Measurements from ENCODE around the gene DDX39B. TPM values are rescaled to one million over a fixed set of nuclear protein-coding genes. Genes with fewer than 3 reads are reported as not detected.
A peak's percentile ranks its signal among the peaks of the same experiment; 100 is the strongest.
"Not testable (repeated sequence)": the region's sequence is repeated elsewhere in the genome, so short reads cannot be mapped to it uniquely, and the experiment has no call there.

The DDX39B gene
- polyA plus RNA-seq, 2 donors: 181 to 321 TPM

GRCh38 chr6:31490115-31490873 is 51.5 kb downstream of the DDX39B start:
- H3K36me3 ChIP-seq (ENCODE audit: control insufficient read depth in 2 of 2, insufficient read depth in 2 of 2, low read length in 1 of 2): no peaks in the 10 kb centered on the region
- H3K27me3 ChIP-seq (ENCODE audit: control insufficient read depth in 1 of 2, insufficient read depth in 2 of 2, low read length in 2 of 2): no peaks in the 10 kb centered on the region
- no peaks in the 10 kb centered on the region for H3K9me3 ChIP-seq (ENCODE audit: control insufficient read depth in 2 of 2, insufficient read depth in 1 of 2, low read depth in 1 of 2, low read length in 1 of 2)
- H3K27ac ChIP-seq (ENCODE audit: low read depth in 2 of 2, low read length in 1 of 2): no peak overlapping the region
- no peak overlapping the region for H3K4me3 ChIP-seq (ENCODE audit: low read depth in 1 of 2, low read length in 2 of 2)
- peaks cover 0 to 2% of the 10 kb centered on the region in 2 donors for H3K4me1 ChIP-seq (ENCODE audit: control insufficient read depth in 2 of 2, insufficient read depth in 2 of 2, low read length in 1 of 2)
- 54 to 73% methylated on average over 16 of the region's 16 CpGs for WGBS, 2 donors

GRCh38 chr6:31489086-31489485 is 52.7 kb downstream of the DDX39B start:
- no peaks in the 10 kb centered on the region for H3K4me1 ChIP-seq (ENCODE audit: control insufficient read depth in 2 of 2, insufficient read depth in 2 of 2, low read length in 1 of 2)
- H3K27me3 ChIP-seq (ENCODE audit: control insufficient read depth in 1 of 2, insufficient read depth in 2 of 2, low read length in 2 of 2): no peaks in the 10 kb centered on the region
- H3K4me3 ChIP-seq (ENCODE audit: low read depth in 1 of 2, low read length in 2 of 2): no peak overlapping the region
- no peaks in the 10 kb centered on the region for H3K36me3 ChIP-seq (ENCODE audit: control insufficient read depth in 2 of 2, insufficient read depth in 2 of 2, low read length in 1 of 2)
- WGBS, 2 donors: 68 to 89% methylated on average over 4 of the region's 4 CpGs
- no peaks in the 10 kb centered on the region for H3K9me3 ChIP-seq (ENCODE audit: control insufficient read depth in 2 of 2, insufficient read depth in 1 of 2, low read depth in 1 of 2, low read length in 1 of 2)
- no peak overlapping the region for H3K27ac ChIP-seq (ENCODE audit: low read depth in 2 of 2, low read length in 1 of 2)

GRCh38 chr6:31487674-31488073 is 54.1 kb downstream of the DDX39B start:
- not testable (repeated sequence) for H3K9me3 ChIP-seq (ENCODE audit: control insufficient read depth in 2 of 2, insufficient read depth in 1 of 2, low read depth in 1 of 2, low read length in 1 of 2); H3K27me3 ChIP-seq (ENCODE audit: control insufficient read depth in 1 of 2, insufficient read depth in 2 of 2, low read length in 2 of 2); H3K4me3 ChIP-seq (ENCODE audit: low read depth in 1 of 2, low read length in 2 of 2); H3K4me1 ChIP-seq (ENCODE audit: control insufficient read depth in 2 of 2, insufficient read depth in 2 of 2, low read length in 1 of 2); H3K36me3 ChIP-seq (ENCODE audit: control insufficient read depth in 2 of 2, insufficient read depth in 2 of 2, low read length in 1 of 2)
- peak overlapping the region in 1 of 2 donors; percentile 13 for H3K27ac ChIP-seq (ENCODE audit: low read depth in 2 of 2, low read length in 1 of 2)
- 60 to 72% methylated on average over 6 of the region's 6 CpGs for WGBS, 2 donors

GRCh38 chr6:31486065-31486837 is 55.6 kb downstream of the DDX39B start:
- WGBS, 2 donors: no CpG with 5 or more reads among the region's 9 CpGs

GRCh38 chr6:31485055-31485454 is 56.7 kb downstream of the DDX39B start:
- Histone ChIP-seq H3K9me3 (ENCODE audit: control insufficient read depth in 2 of 2, insufficient read depth in 1 of 2, low read depth in 1 of 2, low read length in 1 of 2) (no peaks in the 10 kb centered on the region), H3K4me1 (ENCODE audit: control insufficient read depth in 2 of 2, insufficient read depth in 2 of 2, low read length in 1 of 2) (no peaks in the 10 kb centered on the region), H3K36me3 (ENCODE audit: control insufficient read depth in 2 of 2, insufficient read depth in 2 of 2, low read length in 1 of 2) (no peaks in the 10 kb centered on the region), H3K27ac (ENCODE audit: low read depth in 2 of 2, low read length in 1 of 2) (no peak overlapping the region), H3K27me3 (ENCODE audit: control insufficient read depth in 1 of 2, insufficient read depth in 2 of 2, low read length in 2 of 2) (no peaks in the 10 kb centered on the region), H3K4me3 (ENCODE audit: low read depth in 1 of 2, low read length in 2 of 2) (no peak overlapping the region)
- 82% methylated on average over 1 of the region's 1 CpG for WGBS, 2 donors

More at GRCh38 chr6:31486065-31486837, 55.6 kb downstream of the DDX39B start:
- H3K36me3 ChIP-seq (ENCODE audit: control insufficient read depth in 2 of 2, insufficient read depth in 2 of 2, low read length in 1 of 2); H3K27me3 ChIP-seq (ENCODE audit: control insufficient read depth in 1 of 2, insufficient read depth in 2 of 2, low read length in 2 of 2); H3K4me3 ChIP-seq (ENCODE audit: low read depth in 1 of 2, low read length in 2 of 2); H3K27ac ChIP-seq (ENCODE audit: low read depth in 2 of 2, low read length in 1 of 2); H3K9me3 ChIP-seq (ENCODE audit: control insufficient read depth in 2 of 2, insufficient read depth in 1 of 2, low read depth in 1 of 2, low read length in 1 of 2); H3K4me1 ChIP-seq (ENCODE audit: control insufficient read depth in 2 of 2, insufficient read depth in 2 of 2, low read length in 1 of 2): not testable (repeated sequence)

GRCh38 chr6:31483392-31483791 is 58.4 kb downstream of the DDX39B start:
- H3K27ac ChIP-seq (ENCODE audit: low read depth in 2 of 2, low read length in 1 of 2): no peak overlapping the region
- WGBS, 2 donors: 44 to 70% methylated on average over 2 of the region's 2 CpGs

GRCh38 chr6:31480574-31480973 is 61.2 kb downstream of the DDX39B start:
- Histone ChIP-seq H3K36me3 (ENCODE audit: control insufficient read depth in 2 of 2, insufficient read depth in 2 of 2, low read length in 1 of 2) (no peaks in the 10 kb centered on the region), H3K27me3 (ENCODE audit: control insufficient read depth in 1 of 2, insufficient read depth in 2 of 2, low read length in 2 of 2) (no peaks in the 10 kb centered on the region), H3K4me3 (ENCODE audit: low read depth in 1 of 2, low read length in 2 of 2) (no peak overlapping the region), H3K27ac (ENCODE audit: low read depth in 2 of 2, low read length in 1 of 2) (no peak overlapping the region), H3K4me1 (ENCODE audit: control insufficient read depth in 2 of 2, insufficient read depth in 2 of 2, low read length in 1 of 2) (no peaks in the 10 kb centered on the region), H3K9me3 (ENCODE audit: control insufficient read depth in 2 of 2, insufficient read depth in 1 of 2, low read depth in 1 of 2, low read length in 1 of 2) (no peaks in the 10 kb centered on the region)
- WGBS, 2 donors: 83 to 94% methylated on average over 11 of the region's 11 CpGs

More at GRCh38 chr6:31483392-31483791, 58.4 kb downstream of the DDX39B start:
- Histone ChIP-seq H3K36me3 (ENCODE audit: control insufficient read depth in 2 of 2, insufficient read depth in 2 of 2, low read length in 1 of 2) (no peaks in the 10 kb centered on the region), H3K27me3 (ENCODE audit: control insufficient read depth in 1 of 2, insufficient read depth in 2 of 2, low read length in 2 of 2) (no peaks in the 10 kb centered on the region), H3K9me3 (ENCODE audit: control insufficient read depth in 2 of 2, insufficient read depth in 1 of 2, low read depth in 1 of 2, low read length in 1 of 2) (no peaks in the 10 kb centered on the region), H3K4me1 (ENCODE audit: control insufficient read depth in 2 of 2, insufficient read depth in 2 of 2, low read length in 1 of 2) (no peaks in the 10 kb centered on the region), H3K4me3 (ENCODE audit: low read depth in 1 of 2, low read length in 2 of 2) (no peak overlapping the region)

Other genes with a start within 250 kb of the DDX39B start
- gene HLA-B, start 184.8 kb downstream of the DDX39B start, polyA plus RNA-seq: 100 to 1,000 TPM; 168 to 351 TPM
- 1 to 10 TPM; 8.8 to 9.9 TPM for gene MICA, start 138.4 kb downstream of the DDX39B start, polyA plus RNA-seq
- gene MICB, start 43.9 kb downstream of the DDX39B start, polyA plus RNA-seq: under 1 TPM; 0.29 to 0.77 TPM
- gene MCCD1, start 13.0 kb downstream of the DDX39B start, polyA plus RNA-seq: not detected
- gene ATP6V1G2, start 4.6 kb upstream of the DDX39B start, polyA plus RNA-seq: under 1 TPM; 0.32 to 0.49 TPM
- gene NFKBIL1, start 5.6 kb upstream of the DDX39B start, polyA plus RNA-seq: 10 to 100 TPM; 16.1 to 20.2 TPM
- gene LTA, start 30.3 kb upstream of the DDX39B start, polyA plus RNA-seq: under 1 TPM; 0.10 to 0.14 TPM
- 1 to 10 TPM in 1 of 2 donors, under 1 TPM in 1; 0.71 to 2.4 TPM for gene TNF, start 33.6 kb upstream of the DDX39B start, polyA plus RNA-seq
- gene LTB, start 40.4 kb upstream of the DDX39B start, polyA plus RNA-seq: 1 to 10 TPM; 1.8 to 3.0 TPM
- gene LST1, start 44.3 kb upstream of the DDX39B start, polyA plus RNA-seq: 1 to 10 TPM; 2.8 to 6.9 TPM
- under 1 TPM in 1 of 2 donors, not detected in 1; 0.07 TPM for gene NCR3, start 51.0 kb upstream of the DDX39B start, polyA plus RNA-seq
- gene AIF1, start 73.2 kb upstream of the DDX39B start, polyA plus RNA-seq: 10 to 100 TPM in 1 of 2 donors, 1 to 10 TPM in 1; 8.0 to 12.6 TPM
- 100 to 1,000 TPM in 1 of 2 donors, 10 to 100 TPM in 1; 76.6 to 110 TPM for gene PRRC2A, start 78.7 kb upstream of the DDX39B start, polyA plus RNA-seq
- 100 to 1,000 TPM; 158 to 259 TPM for gene BAG6, start 110.7 kb upstream of the DDX39B start, polyA plus RNA-seq
- gene APOM, start 113.9 kb upstream of the DDX39B start, polyA plus RNA-seq: 1 to 10 TPM; 4.3 to 6.0 TPM
- gene C6orf47, start 118.8 kb upstream of the DDX39B start, polyA plus RNA-seq: 10 to 100 TPM; 20.6 to 21.1 TPM
- 10 to 100 TPM; 10.2 to 10.4 TPM for gene GPANK1, start 123.0 kb upstream of the DDX39B start, polyA plus RNA-seq
- gene CSNK2B, start 124.1 kb upstream of the DDX39B start, polyA plus RNA-seq: 100 to 1,000 TPM; 140 to 187 TPM
- 1 to 10 TPM; 5.3 to 7.4 TPM for gene LY6G5B, start 128.0 kb upstream of the DDX39B start, polyA plus RNA-seq
- gene LY6G5C, start 139.1 kb upstream of the DDX39B start, polyA plus RNA-seq: 1 to 10 TPM in 1 of 2 donors, under 1 TPM in 1; 0.76 to 1.1 TPM
- 10 to 100 TPM; 30.0 to 40.1 TPM for gene ABHD16A, start 161.3 kb upstream of the DDX39B start, polyA plus RNA-seq
- not detected for gene LY6G6F, start 164.9 kb upstream of the DDX39B start, polyA plus RNA-seq
- 1 to 10 TPM in 1 of 2 donors, under 1 TPM in 1; 0.67 to 1.3 TPM for gene LY6G6D, start 173.3 kb upstream of the DDX39B start, polyA plus RNA-seq
- gene LY6G6C, start 179.7 kb upstream of the DDX39B start, polyA plus RNA-seq: 10 to 100 TPM; 17.2 to 21.9 TPM
- under 1 TPM; 0.49 to 0.88 TPM for gene MPIG6B, start 181.4 kb upstream of the DDX39B start, polyA plus RNA-seq
- 10 to 100 TPM; 46.5 to 73.3 TPM for gene DDAH2, start 187.3 kb upstream of the DDX39B start, polyA plus RNA-seq
- 100 to 1,000 TPM; 258 to 412 TPM for gene CLIC1, start 194.5 kb upstream of the DDX39B start, polyA plus RNA-seq
- gene MSH5, start 198.0 kb upstream of the DDX39B start, polyA plus RNA-seq: 10 to 100 TPM in 1 of 2 donors, 1 to 10 TPM in 1; 6.3 to 15.8 TPM
- gene SAPCD1, start 220.7 kb upstream of the DDX39B start, polyA plus RNA-seq: 1 to 10 TPM; 2.3 to 7.6 TPM
- gene VWA7, start 235.3 kb upstream of the DDX39B start, polyA plus RNA-seq: 1 to 10 TPM in 1 of 2 donors, under 1 TPM in 1; 0.33 to 1.3 TPM